Body of pancreas (tissue), 4 donors: ENCODE measurements around the gene DNAJC7.

ENCODE experiments used
- CTCF ChIP-seq, 7 experiments: fragments of 450-650 bp in 4 of 7; fragments of 200-600 bp in 3 of 7; sonication (generic) in 3 of 7; IDR thresholded peaks; one replicate each; pipeline ENCODE4 v1.5.1; 2016 to 2019; ENCODE audit warnings: antibody characterized with exemption in 7 of 7
- POLR2A ChIP-seq, 3 donors: fragments of 450-650 bp; IDR thresholded peaks; one replicate each; pipeline ENCODE4 v1.6.1; 2016; ENCODE audit warnings: antibody characterized with exemption in 3 of 3, mild to moderate bottlenecking in 2 of 3

- TF ChIP-seq CTCF (IDR thresholded peaks at IDR 0.05): no peak
- no peak for TF ChIP-seq POLR2A (IDR thresholded peaks at IDR 0.05)
Measured at GRCh38 chr17:41985919-41986318, 31.3 kb downstream of the DNAJC7 start.
